ENCODE results near the gene DOK7.
A peak's percentile ranks its signal among the peaks of the same experiment; 100 is the strongest.

Gene DOK7

GRCh38 chr4:3489451-3489962, 26.4 kb downstream of the DOK7 start:
- Histone ChIP-seq H3K27me3 (ENCODE audit: insufficient read depth, low read length, poor library complexity) (no peaks in the 10 kb centered on the region), H3K4me3 (ENCODE audit: low read depth in 1 of 2, low read length in 2 of 2) (no peak overlapping the region), H3K4me1 (ENCODE audit: insufficient read depth, low read length) (no peaks in the 10 kb centered on the region), H2AFZ (ENCODE audit: low read depth, low read length) (no peak overlapping the region), H3K4me2 (ENCODE audit: insufficient read depth, low read length) (no peak overlapping the region), H4K20me1 (ENCODE audit: insufficient read depth, low read length) (peaks cover 23% of the 10 kb centered on the region), H3K27ac (ENCODE audit: low read length) (no peak overlapping the region), H3K36me3 (ENCODE audit: insufficient read depth, low read length) (no peaks in the 10 kb centered on the region), H3K79me2 (ENCODE audit: insufficient read depth, low read length) (no peaks in the 10 kb centered on the region), H3K9me3 (ENCODE audit: insufficient read depth, low read length, severe bottlenecking) (no peaks in the 10 kb centered on the region), H3K9ac (ENCODE audit: low read depth, low read length) (no peak overlapping the region)
- ATAC-seq (ENCODE audit: insufficient read depth, low read depth): peak; percentile 48
- no peak for TF ChIP-seq EZH2 (IDR thresholded peaks at IDR 0.05; ENCODE audit: borderline replicate concordance, low read depth, low read length, severe bottlenecking)
- TF ChIP-seq CTCF (IDR thresholded peaks at IDR 0.05; ENCODE audit: borderline replicate concordance, extremely low read depth, low read length, poor library complexity, severe bottlenecking): no peak
- DNase-seq: peak; percentile 33

DNA sequence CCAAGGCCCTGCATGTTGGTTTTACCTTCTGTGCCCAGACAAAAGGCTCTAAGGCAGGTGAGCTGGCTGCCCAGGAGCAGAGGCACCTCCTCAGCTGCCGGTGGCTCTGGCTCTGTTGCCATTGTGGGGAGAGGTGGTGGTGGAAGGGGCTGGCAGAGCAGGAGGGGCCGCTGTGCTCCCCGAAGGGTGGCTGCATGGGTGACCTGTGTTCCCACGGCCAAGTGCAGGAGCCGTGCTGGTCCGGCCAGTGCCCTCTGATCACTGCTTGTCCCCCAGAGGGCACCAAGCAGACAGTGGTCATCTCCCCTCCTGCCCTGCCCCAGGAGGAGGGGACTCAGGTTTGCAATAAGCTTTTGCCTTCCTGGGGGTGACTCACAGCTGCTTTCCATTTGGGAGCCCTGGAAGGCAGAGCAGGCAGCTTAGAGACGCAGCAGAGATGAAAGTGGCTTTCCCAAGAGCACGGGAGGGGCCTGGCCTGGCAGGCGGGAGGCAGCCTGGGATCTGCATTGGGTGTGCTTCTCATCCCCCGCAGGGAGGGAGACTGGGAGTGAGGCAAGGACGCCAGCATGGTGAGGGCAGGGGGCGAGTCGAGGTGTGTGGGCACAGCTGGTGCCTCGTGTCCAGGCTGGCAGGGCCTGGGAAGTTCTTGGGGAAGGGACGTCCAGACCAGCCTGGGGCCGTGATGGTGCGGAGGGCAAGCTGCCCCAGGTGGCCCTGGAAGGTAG, 28.7 kb downstream of the DOK7 start:
- no peaks in the 10 kb centered on the region for H3K27me3 ChIP-seq (ENCODE audit: insufficient read depth, low read length, poor library complexity)

GRCh38 chr4:3492741-3493719, 29.9 kb downstream of the DOK7 start:
- H2AFZ ChIP-seq (ENCODE audit: low read depth, low read length): no peak overlapping the region
- H3K79me2 ChIP-seq (ENCODE audit: insufficient read depth, low read length): no peaks in the 10 kb centered on the region
- H3K36me3 ChIP-seq (ENCODE audit: insufficient read depth, low read length): no peaks in the 10 kb centered on the region
- TF ChIP-seq CTCF (IDR thresholded peaks at IDR 0.05; ENCODE audit: borderline replicate concordance, extremely low read depth, low read length, poor library complexity, severe bottlenecking) (no peak), EZH2 (IDR thresholded peaks at IDR 0.05; ENCODE audit: borderline replicate concordance, low read depth, low read length, severe bottlenecking) (no peak)
- peaks cover 41% of the 10 kb centered on the region for H4K20me1 ChIP-seq (ENCODE audit: insufficient read depth, low read length)
- H3K4me2 ChIP-seq (ENCODE audit: insufficient read depth, low read length): no peak overlapping the region
- H3K9ac ChIP-seq (ENCODE audit: low read depth, low read length): no peak overlapping the region
- H3K4me3 ChIP-seq (ENCODE audit: low read depth in 1 of 2, low read length in 2 of 2): no peak overlapping the region
- no peaks in the 10 kb centered on the region for H3K4me1 ChIP-seq (ENCODE audit: insufficient read depth, low read length)
- H3K27me3 ChIP-seq (ENCODE audit: insufficient read depth, low read length, poor library complexity): no peaks in the 10 kb centered on the region
- DNase-seq: no peak
- H3K9me3 ChIP-seq (ENCODE audit: insufficient read depth, low read length, severe bottlenecking): no peaks in the 10 kb centered on the region
- H3K27ac ChIP-seq (ENCODE audit: low read length): no peak overlapping the region
- ATAC-seq (ENCODE audit: insufficient read depth, low read depth): no peak

More for the DNA sequence above, 28.7 kb downstream of the DOK7 start:
- Histone ChIP-seq H3K9ac (ENCODE audit: low read depth, low read length) (no peak overlapping the region), H2AFZ (ENCODE audit: low read depth, low read length) (no peak overlapping the region), H3K27ac (ENCODE audit: low read length) (no peak overlapping the region), H3K4me2 (ENCODE audit: insufficient read depth, low read length) (no peak overlapping the region), H3K36me3 (ENCODE audit: insufficient read depth, low read length) (no peaks in the 10 kb centered on the region), H3K9me3 (ENCODE audit: insufficient read depth, low read length, severe bottlenecking) (no peaks in the 10 kb centered on the region), H4K20me1 (ENCODE audit: insufficient read depth, low read length) (peaks cover 41% of the 10 kb centered on the region), H3K4me3 (ENCODE audit: low read depth in 1 of 2, low read length in 2 of 2) (no peak overlapping the region), H3K4me1 (ENCODE audit: insufficient read depth, low read length) (no peaks in the 10 kb centered on the region), H3K79me2 (ENCODE audit: insufficient read depth, low read length) (no peaks in the 10 kb centered on the region)
- no peak for TF ChIP-seq EZH2 (IDR thresholded peaks at IDR 0.05; ENCODE audit: borderline replicate concordance, low read depth, low read length, severe bottlenecking)
- TF ChIP-seq CTCF (IDR thresholded peaks at IDR 0.05; ENCODE audit: borderline replicate concordance, extremely low read depth, low read length, poor library complexity, severe bottlenecking): no peak
- ATAC-seq (ENCODE audit: insufficient read depth, low read depth) (no peak), DNase-seq (no peak)
